LHCN-M2 (cell line): ENCODE measurements around the gene LAS1L. TPM values are rescaled to one million over a fixed set of nuclear protein-coding genes. Genes with fewer than 3 reads are reported as not detected.
"Not testable (repeated sequence)": the region's sequence is repeated elsewhere in the genome, so short reads cannot be mapped to it uniquely, and the experiment has no call there.

Experiments used
- DNase-seq: peaks from one replicate; pipeline ENCODE4 v3.0.0-alpha.2; 2012; ENCODE audit warnings: low read depth
- polyA plus RNA-seq: library from polyadenylated mRNA; unstranded; fragments of >200 nt; gene quantifications from one replicate; pipeline ENCODE4 v1.2.1, GENCODE V29; 2012; ENCODE audit warnings: missing spikeins
- total RNA-seq: library from RNA; depleted of rRNA; stranded (reverse); fragments of >200 nt; gene quantifications from 2 replicates; pipeline ENCODE4 v1.2.3, GENCODE V29; 2014; rRNA removed

LAS1L gene
- total RNA-seq = 25.6 and 27.8 TPM in 2 replicates
- 26.6 TPM for polyA plus RNA-seq

DNA sequence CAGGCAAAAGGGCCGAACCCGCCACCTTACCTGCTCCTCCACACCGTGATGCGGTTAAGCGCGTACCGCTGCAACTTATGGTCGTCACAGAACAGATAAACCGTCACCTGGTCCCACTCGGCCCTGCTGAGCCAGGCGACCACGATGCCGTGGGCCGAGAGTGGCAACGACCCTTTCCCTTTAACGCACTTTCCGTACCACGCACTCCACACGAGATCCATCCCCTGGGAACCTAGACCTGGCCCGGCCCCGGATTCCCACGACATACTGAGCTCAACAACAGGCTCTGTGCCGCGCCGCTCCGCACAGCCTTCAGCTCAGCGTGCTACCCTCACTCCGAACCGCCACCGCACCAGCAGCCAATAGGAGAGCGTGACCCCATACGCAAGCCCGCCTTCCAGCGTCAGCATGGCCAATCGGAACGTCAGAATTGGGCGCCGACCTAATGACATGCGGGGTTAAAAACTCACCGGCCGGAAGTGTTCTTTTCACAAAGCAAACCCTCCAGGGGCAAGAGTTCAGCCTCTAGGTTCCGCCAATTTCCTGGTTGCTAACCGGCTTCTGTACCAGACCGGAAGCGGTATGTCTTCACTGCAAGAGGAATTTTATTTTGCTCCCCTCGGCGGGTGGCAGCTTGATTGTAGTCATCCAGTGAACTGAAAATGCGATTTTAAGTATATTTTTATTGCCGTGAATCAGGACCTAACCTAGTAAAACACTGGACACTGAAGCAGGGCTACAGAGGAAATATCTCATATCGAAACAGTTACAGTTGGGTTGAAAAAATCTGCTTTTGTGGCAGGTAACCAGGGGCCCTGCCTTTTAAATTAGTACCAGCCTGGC is at the start of gene LAS1L:
TSS of gene LAS1L (minus strand) at position 338 of the 843 bp plus-strand sequence. CDS start at position 266, 72 bp downstream.
- peak; percentile 93 for DNase-seq

DNA sequence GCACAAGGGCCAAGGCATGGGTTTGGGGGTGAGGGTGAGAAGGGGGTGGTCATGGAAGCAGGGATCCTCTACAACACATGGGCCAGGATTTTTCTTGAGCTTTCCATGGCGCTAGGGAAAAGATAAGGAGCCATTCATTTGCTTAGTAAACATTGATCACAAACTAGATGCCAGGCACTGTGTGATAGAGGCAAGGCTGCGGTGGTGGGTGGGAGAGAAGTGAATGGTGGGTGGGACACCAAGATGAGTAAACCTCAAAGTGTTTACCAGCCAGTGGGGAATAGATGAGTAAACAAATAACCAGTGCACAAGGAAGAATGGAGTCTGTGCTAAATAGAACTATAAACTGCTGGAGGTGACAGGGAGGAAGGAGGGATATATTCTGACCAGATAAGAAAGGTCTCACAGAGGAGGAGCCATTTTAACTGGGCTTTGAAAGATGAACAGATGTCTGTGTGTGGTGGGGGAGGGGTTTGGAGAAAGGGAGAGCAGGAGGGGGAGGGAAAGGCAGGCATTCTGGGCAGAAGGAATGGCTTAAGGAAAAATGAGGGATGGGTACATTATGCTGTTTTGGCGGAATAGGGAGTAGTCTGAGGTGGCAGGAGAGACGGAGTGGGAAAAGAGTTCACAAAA is 48.0 kb upstream of the LAS1L start:
- DNase-seq = no peak

DNA sequence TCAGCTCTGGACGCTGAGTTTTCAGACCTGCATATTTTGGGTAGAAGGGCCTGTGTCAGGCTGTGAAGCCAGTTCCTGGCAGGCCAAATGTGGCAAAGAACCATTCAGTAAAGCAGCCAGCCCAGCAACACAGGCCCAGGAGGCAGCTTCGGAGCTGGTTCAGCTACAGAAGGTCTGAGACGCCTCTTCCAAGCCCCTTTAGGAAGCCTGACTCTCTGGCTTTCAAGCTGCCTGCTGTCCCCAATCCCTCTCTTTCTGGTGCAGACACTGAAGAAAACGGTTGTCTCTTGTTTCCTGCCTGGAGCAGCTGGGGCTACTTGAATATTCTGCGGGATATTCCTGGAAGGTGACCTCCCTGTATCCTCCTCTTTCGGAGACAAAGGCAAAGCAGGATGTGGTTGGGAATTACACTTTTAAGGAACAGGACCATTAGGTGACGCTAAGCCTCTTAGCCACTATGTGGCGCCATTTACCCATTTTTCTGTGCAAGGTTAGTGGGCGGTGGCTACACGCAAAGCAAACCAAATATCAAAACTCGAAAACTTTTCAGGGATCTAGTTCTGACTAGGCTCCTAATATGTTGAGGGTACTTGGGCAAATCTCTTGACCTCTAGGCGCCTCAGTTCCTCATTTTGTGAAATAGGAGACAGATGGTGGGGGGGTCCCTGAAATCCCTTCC is 47.2 kb upstream of the LAS1L start:
- DNase-seq = peak; percentile 70

DNA sequence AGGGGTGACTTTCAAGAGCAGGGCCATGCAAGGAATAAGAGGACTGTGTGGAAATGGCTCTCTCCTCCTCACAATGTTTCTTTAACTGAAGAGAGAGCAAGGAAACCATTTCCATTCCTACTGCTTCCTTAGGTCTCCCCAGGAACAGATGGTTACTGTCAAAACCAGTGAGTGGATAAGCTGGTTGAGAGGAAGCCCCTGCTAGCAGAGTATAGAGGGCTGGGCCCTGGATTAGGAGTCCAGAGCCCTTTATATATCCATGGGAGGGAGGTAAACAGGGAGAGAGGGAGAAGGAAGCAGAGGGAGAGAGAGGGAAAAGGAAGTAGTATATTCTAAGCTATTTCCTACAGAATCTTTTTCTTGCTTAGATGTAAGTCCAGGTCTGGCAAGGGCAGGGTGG is 43.8 kb upstream of the LAS1L start:
- no peak for DNase-seq

DNA sequence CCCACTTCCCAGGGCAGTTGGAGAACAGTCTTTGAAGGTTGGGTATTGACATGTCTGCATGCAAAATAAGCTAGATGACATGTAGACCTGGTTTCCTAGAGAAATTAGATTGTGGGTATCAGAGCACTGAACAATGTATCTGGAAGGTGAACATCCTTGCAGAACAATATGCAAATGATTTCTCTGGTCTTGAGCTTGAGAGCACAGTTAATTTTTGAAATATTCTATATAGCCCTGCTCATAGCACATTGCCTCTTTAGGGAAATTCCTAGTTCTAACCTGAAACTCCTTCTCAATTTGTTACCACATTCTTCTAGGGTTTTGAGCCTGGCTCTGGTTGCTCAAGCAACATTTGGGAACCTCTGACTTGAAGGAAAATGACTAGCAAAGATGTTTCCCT is 41.6 kb upstream of the LAS1L start:
- no peak for DNase-seq

DNA sequence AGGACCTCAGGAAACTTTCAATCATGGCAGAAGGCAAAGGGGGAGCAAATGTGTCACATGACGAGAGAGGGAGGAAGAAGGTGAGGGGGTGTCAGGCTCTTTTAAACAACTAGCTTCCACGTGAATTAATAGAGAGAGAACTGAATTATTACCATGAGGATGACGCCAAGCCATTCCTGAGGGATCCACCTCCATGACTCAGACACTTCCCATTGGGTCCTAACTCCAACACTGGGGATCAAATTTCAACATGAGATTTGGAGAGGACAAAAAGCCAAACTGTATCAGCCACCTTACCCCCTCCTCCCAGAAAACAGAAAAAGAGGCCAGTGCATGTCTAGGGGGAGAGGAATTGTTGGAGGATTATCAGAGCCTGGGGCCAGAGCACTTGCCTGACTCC is 40.4 kb upstream of the LAS1L start:
- no peak for DNase-seq

DNA sequence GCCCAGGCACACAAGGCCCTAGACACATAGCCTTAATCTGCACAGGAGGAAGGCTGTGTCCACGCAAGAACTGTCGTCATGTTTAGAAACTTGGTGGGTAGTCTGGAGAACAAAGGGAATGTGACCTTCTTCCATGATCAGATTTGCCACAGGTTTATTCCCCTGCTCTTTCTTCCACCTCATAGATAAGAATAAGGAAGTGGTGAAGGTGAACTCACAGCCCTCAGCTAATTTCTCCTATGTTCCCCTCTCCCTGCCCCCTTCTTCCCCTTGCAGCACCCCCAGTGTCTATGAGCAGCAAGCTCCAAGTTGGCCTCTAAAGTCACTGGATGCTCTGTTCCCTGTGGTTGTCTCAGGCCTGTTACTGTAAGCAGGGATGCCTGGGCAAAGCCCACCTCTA is 39.8 kb upstream of the LAS1L start:
- no peak for DNase-seq

DNA sequence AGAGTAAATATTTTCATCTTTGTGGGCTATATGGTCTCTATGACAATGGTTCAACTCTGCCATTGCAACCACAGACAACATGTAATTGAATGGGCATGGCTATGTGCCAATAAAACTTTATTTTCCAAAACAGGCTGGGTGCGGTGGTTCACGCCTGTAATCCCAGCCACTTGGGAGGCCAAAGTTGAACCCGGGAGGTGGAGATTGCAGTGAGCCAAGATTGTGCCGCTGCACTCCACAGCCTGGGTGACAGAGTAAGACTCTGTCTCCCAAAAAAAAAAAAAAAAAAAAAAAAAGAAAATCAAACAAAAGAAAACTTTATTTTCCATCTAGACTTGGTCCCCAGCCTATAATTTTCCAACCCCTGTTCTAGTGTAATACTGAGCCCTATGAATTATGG is 38.4 kb upstream of the LAS1L start:
- no peak for DNase-seq

DNA sequence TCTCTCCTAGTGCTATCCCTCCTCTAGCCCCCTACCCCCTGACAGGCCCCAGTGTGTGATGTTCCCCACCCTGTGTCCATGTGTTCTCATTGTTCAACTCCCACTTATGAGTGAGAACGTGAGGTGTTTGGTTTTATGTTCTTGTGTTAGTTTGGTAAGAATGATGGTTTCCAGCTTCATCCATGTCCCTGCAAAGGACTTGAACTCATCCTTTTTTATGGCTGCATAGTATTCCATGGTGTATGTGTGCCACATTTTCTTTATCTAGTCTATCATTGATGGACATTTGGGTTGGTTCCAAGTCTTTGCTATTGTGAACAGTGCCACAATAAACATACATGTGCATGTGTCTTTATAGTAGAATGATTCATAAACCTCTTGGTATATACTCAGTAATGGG is 28.3 kb upstream of the LAS1L start:
- DNase-seq = not testable (repeated sequence)

DNA sequence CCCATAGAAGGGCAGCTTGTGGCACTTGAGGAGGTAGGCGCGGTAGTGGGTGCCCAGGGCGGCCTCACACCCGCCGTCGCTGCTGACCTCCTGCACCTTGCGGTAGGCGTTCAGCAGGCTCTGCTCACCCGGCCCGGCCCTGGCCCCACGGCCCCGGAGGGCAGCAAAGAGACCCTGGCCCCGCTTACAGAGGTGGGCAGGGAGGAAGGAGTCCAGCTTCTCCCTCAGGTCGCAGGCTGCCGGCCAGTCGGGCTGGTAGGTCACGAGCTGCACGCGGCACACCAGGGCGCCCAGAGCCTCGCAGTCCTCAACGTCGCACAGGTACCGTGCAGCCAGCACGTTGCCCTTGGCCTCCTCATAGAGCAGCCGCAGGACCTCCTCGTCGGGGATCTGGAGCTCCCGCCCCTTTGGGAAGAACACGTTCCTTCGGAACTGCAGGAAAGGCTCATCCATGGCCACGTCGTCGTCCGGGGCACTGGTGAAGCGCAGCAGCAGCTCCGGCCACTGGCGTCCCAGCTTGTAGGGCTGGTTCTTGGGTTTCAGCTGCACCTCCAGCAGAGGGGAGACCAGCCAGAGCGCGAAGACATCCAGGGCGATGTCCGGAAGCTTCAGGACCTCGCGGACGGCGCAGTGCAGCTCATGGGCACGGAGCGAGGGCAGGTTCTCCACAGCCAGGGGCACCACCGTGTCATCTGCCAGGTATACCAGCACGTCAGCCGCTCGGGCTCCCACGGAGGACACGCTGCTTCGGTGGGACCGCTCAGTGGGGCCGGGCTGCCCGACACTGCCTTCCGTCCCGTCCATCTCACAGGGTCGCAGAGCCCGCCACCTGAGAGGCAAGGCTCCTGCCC is 17.1 kb upstream of the LAS1L start:
- DNase-seq = no peak

DNA sequence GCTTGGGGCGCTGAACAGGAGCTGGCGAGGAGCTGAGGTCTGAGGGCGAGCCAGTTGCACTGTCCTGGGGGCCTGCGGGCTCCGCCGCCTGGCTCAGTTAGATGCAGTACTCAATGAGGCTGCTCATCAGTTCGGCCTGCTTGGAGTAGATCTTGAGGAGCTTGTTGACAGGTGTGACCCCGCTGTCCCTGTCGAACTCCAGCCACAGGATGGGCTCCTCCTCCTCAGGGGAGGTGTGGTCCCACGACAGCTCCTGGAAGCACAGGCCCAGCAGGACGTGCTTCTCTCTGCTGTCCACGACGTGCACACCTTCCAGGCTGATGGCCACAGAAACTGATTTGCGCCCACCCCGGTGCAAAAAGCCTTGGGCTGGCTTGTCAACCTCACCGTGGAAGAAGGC is 16.5 kb upstream of the LAS1L start:
- DNase-seq = no peak

DNA sequence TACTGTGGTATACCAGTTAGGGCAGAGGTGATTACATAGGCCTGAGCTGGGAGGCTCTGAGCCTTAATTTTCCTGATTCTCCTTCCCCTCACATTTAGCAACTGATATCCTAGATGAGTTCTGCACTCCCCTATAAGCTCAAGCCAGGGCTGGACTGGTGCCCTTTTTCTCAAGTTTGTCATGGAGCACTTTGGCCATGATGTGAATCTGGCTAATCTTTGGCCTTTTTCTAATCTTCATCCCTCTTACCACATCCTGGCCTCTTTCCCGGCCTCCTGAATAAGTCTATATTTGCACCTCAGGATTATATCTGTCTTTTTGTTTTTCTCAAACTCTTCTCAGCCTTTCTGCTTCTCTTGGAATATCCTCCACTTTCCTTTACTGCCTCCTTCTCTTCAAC is 10.9 kb upstream of the LAS1L start:
- no peak for DNase-seq

DNA sequence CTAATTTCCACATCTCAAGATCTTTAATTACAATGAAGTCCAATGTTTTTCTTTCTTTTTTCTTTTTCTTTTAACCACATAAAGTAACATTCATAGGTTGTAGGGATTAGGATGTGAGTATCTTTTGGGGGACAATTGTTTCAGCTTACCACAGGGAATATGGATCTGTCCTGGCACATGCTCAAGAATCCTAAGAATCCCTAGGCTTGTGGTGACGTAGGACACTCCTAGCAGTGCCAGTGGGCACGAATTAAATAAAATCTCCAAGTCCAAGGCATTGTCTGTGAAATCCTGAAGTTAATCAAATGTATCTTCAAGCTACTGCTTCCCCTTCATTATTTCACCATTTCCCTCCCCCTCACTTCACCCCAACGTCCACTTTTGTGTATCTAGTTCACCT is 2.6 kb upstream of the LAS1L start:
- DNase-seq = peak; percentile 50

DNA sequence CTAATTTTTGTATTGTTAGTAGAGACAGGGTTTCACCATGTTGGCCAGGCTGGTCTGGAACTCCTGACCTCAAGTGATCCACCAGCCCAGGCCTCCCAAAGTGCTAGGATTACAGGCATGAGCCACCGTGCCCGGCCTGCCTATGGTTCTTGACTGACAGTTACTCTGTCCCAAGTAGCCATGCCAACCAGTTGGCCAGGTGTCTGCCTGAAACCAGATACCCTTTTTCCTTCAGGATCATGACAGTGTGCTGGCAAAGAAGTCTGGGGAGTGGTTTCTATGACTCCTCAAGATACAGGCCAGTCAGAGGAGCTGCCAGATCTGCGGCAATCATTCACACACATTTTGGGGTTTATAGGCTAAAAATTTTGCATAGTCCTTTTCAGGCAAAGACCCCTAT is 1.7 kb upstream of the LAS1L start:
- DNase-seq = peak; percentile 80

DNA sequence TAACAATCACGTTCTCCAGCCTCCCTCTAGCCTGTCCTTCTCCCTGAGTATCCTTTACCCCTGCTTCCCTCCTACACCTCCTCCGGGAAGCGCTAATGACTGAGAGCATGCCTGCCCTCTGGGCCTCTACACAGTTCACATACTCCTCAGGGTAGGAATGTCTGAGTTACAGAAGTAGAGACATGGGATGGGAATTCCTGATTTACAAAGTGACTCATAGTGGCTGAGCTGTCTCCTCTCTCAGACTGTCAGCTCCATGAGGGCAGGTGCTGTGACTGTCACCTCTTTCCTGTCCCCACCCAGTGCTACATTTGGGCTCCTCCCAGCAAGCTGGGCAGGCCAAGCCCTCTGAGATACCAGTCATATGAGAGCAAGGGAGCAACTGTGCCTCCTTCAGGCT is 2.6 kb downstream of the LAS1L start:
- DNase-seq = no peak

DNA sequence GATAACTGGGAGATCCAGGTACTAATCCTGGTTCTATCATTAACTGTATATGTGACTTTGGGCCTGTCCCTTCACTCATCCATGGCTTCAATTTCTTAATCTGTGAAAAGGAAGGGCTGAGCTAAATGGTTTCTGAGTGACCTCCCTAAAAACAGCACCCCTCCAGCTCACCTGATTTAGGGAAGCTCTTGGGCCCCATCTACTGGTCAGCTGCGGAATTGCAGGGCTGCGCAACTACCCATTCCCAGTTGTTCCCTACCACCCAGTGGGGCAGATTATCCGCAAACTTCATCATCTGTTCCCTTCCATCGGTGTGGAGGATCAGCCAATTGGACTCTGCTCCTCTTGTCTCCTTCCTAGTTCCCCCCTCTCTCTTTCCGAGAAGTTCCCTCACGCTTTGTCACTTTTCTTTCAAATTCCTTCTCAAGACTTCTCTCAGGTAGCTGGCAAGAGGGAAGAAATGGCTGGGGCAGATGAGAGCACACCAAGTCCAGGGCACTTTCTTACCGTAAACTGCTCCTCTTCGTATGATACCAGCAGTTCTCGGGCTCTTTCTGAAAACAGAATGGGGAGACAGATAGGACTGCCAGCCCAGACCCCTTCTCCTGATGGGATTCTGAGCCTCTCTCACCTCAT is 5.8 kb downstream of the LAS1L start:
- peak; percentile 27 for DNase-seq

DNA sequence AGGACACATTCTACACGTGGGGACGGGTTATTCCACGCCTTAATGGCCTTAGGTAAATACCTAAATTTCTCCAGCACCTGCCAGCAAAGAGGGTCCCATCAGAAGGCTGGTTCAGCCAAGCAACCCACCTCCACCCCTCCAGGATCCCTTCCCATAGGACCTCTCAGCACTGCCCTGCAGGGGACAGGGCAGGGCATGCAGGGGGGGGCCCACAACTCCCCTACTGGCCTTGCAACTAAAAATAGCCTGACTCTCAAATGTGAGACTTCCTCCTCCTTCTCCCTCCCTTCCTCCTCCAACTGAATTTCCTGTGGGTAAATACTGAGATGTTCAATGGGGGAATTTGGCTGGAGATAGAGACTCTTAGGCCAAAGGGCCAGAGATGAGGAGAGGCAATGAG is 6.3 kb downstream of the LAS1L start:
- DNase-seq = no peak

DNA sequence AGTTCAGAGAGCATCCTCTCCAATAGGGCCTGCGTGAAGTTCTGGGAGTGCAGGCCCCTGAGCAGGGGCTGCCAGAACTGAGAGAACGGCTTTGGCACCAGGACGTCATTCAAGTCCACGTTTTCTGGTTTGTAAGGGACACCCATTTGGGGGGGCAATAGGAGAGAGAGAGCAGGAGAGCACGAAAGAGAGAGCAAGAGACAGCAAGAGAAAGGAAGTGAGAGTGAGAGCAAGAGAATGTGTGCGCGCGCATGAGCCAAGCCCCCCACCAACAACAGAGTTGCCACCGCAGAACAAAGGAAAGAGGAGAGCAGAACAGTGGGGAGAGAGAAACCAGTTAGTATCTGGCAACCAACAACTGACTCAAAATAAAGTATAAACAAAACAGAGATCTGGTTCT is 10.4 kb downstream of the LAS1L start:
- no peak for DNase-seq

DNA sequence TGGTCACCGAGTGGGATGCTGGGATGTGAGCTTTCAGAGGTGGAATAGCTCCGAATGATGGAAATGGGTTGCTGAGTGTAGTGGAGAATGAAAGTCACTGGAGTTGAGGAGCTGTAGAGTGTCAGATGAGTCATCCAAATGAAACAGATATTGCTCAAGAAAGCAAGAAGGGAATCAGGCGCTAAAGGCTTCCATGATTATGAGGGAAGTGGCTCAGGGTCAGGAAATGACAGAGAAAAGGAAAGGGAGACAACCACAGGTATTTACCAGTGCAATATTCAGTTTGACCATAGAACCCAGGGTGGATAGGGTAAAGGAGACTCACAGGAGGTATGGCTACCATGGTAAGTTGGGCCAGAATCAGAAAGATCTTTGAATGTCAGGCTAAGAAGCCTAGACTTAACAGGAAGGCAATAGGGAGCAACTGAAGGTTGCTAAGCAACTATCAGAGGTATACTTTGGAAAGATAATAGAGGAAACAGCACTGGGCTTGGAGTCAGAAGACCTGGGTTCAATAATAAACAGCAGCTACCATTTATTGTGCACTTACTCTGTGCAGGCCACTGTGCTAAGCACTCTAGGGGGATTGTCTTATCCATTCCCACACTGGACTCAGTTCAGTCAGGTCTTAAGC is 11.7 kb downstream of the LAS1L start:
- peak; percentile 30 for DNase-seq

DNA sequence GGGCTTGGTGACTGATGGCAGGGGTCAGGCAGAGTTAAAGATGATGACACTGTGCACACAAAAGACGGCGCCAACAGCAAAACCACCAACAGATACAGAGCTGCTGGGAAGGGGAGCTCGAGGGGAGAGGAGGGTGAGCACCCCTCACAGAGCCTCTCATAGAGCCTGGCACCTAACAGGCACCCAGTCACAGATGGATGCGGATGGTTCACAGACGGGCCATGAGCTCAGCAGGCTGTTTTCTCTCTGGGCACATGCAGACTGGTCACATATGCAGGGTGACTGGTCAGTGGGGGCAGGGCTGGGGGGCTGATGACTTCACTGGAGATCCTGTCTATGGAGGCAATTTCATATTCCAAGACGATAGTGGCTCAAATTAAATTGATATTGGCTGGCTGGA is 15.1 kb downstream of the LAS1L start:
- not testable (repeated sequence) for DNase-seq

DNA sequence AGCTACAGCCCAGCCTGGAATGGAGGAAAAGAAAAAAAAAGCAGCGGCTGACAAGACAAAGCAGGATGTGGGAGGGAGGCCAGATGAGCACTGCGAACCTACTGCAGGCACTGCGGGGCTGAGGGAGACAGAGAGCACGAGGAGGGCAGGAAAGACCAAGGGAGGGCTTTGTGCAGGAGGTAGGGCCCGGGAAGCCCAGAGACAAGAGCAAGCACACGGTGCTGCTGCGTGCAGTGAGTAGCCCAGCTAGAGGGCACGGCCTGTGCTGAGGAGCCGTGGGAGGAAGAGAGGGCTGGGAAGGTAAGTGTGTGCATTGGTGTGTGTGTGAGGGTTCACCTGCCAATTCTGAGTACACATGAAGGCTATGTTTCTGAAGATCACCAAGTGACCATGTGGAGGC is 15.6 kb downstream of the LAS1L start:
- DNase-seq = not testable (repeated sequence)
